Stimulated activated CD8-positive, alpha-beta memory T cell treated with anti-CD3 and anti-CD28 coated beads, Interleukin-12 subunit alpha, Interleukin-12 subunit beta, amount 100 ng/mL, for 24 hours (primary cell): ENCODE data around the gene RANBP6.
A peak's percentile ranks its signal among the peaks of the same experiment; 100 is the strongest.
"Not testable (repeated sequence)": the region's sequence is repeated elsewhere in the genome, so short reads cannot be mapped to it uniquely, and the experiment has no call there.

Experiments used
- DNase-seq: peaks from one replicate; pipeline ENCODE4 v3.0.0-alpha.2; 2020; ENCODE audit errors: extremely low read depth

RANBP6 gene

DNA sequence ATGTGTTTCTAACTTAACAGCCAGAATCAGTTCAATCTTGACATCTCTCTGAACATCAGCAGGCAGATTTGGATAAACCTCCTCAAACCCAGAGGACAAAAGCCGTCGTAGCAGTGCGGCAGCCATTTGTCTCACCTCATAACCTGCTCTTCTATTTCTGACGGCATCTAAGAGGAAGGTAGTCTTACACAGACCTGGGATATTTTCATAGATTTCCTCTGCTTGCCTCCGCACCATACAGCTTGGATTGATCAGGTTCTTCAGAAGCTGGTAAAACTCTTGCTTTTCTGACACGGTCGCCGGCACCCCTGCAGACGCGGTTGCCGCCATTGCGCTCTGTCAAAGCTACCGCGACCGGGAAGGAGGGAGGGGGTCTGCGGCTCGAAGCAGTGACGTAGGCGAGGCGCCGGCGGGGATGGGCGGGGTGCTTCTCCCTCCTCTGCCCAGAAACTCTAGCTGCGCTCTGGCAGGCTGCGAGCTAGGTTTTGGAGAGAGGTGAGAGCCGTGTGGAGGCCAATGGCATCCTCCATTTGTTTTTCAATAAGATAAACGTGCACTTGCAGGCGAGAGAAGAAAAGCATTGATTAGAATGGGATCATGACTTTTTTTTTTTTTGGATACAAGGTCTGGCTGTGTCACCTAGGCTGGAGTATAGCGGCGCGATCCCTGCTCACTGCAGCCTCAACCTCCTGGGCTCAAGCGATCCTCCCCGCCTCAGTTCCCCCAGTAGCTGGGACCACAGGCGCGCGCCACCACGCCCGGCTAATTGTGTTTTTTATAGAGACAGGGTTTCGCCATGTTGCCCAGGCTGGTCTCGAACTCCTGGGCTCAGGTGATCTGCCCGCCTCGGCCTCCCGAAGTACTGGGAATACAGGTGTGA, at the start of gene RANBP6:
Gene RANBP6, minus strand, starts transcription at position 347 of the 880 bp plus-strand sequence. Its CDS starts 17 bp downstream, at position 330.
- DNase-seq, result peak; percentile 78

- DNase-seq, result not testable (repeated sequence)
Measured at GRCh38 chr9:6063146-6063545, 47.7 kb upstream of the RANBP6 start.

DNA sequence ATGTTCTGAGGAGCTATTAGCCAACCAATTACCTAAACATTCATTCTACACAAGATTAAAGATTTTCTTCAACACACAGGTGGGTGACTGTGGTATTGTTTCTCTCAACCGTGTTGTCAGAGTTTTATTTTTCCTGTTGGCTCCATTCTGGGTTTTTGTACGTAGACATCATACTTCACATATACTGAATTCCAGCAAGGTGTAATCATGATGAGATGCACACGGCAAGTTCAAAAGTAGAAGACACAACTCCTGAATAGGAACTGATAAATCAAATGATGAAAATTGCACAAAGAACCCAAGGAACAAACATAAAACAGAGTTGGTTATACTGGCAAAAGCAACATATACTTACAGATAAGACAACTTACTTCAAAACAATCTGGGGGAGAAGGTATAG, 40.2 kb upstream of the RANBP6 start:
- no peak for DNase-seq

DNA sequence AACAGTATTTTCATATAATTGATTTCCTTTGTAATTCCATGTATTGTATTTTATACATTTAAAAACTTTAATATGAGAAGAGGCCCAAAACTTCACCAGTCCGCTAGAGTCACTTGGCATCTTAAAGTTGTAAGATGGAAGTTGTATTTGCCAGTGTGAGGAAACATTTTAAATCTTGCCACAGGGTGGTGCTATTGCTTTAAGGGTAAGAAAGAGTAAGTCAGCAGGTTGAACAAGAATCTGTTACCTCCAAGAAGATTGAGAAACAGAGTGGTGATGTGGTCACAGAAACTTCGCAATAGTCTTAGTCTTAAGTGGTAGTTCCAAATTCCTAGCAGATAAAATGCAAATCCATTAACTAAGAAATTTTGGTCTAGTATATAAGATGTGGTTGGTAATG, 39.8 kb upstream of the RANBP6 start:
- DNase-seq, result no peak

GRCh38 chr9:6054280-6055099, 39.1 kb upstream of the RANBP6 start:
- no peak for DNase-seq

GRCh38 chr9:6052293-6052919, 37.0 kb upstream of the RANBP6 start:
- no peak for DNase-seq

GRCh38 chr9:6051511-6051950, 36.1 kb upstream of the RANBP6 start:
- no peak for DNase-seq

DNA sequence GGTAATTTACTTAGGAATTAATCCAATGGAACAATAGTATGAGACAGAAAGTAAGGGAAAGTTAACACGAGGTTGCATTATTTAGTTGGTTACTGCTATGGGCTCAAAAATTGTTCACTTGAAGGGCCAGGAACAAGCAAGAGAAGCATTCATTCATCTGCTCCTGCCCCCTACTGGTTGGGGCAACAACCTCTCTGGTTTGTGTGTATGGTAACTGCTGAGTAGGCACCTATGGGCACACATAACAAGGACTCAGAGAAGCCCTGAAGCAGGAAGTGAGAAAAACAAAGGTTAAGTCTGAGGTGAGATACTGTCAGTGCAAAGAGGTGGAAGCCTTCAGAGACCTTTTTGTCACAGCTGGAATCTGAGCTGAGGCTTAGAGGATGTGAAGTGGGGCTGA, 34.4 kb upstream of the RANBP6 start:
- DNase-seq, result no peak

- no peak for DNase-seq
Measured at GRCh38 chr9:6048039-6048438, 32.6 kb upstream of the RANBP6 start.

DNA sequence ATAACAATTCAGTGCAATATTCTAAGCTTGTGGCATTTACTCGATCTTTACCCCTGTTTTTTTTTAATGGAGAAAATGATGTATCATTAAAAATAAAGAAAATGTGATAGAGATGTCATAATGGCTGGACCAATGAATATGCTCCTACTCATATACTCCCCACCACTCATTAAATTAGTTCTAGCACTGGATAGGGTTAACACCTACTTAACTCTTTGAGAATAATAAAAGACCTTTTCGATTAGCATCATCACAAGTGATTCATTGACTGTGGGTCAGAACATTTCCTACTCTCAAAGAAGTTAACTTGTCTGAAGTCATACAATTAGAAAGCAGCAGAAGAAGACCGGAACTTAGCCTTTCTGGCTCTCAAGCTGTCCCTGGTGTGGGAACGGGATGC, 31.6 kb upstream of the RANBP6 start:
- DNase-seq, result no peak

DNA sequence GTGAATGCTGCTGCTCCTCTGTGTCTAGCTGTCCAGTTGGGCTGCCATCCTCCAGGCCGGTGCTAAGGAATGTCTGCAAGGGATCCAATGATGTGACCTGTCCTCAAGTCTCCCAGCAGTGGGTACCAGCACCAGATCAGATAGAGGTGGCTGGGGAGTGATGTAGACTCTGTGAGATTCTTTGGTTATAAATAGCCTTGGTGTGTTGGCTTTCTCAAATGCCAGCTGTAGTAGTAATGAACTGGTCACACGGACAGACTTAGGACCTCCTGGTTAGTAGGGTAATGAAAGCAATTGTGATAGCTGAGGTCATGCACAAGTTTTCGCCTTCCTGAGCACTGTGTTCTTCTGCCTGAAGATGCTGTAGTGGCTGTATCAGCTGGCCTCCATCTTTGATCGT, 29.9 kb upstream of the RANBP6 start:
- no peak for DNase-seq

DNA sequence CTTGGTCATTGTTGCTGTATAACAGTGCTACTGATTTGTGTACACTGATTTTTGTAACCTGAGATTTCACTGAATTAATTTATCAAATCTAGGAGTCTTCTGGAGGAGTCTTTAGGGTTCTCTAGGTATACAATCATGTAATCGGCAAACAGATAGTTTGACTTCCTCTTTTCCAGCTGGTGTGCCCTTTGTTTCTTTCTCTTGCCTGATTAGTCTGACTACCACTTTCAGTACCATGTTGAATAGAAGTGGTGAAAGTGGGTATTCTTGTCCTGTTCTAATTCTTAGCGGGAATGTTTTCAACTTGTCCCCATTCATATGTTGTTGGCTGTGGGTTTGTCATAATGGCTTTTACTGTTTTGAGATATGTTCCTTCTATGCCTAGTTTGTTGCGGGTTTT, 24.7 kb upstream of the RANBP6 start:
- DNase-seq, result no peak

DNA sequence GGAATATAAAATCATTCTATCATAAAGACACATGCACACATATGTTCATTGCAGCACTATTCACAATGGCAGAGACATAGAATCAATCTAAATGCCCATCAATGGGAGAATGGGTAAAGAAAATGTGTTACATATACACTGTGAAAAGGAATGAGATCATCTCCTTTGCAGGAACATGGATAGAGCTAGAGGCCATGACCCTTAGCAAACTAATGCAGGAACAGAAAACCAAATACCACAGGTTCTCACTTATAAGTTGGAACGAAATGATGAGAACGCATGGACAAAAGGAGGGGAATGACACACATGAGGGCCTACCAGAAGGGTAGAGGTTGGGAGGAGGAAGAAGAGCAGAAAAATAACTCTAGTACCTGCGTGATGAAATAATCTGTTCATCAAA, 21.0 kb upstream of the RANBP6 start:
- no peak for DNase-seq

DNA sequence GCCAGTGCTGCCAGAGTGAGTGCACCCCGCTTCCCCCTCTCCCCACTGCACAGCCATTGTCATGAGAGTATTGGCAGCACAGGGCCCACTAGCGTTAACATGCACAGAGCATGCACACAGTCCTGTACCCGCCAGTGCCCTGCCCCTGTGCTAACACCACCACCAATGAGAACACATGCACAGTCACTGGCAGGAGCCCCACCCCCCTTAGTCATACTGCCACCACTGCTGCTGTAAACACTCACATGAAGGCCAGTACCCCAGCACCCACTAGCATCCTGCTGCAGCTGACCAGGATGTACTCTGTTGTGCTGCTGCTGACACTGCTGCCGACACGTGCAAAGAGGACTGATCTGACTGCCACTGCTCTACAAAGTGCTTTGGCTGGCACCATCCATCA, 19.5 kb upstream of the RANBP6 start:
- no peak for DNase-seq

DNA sequence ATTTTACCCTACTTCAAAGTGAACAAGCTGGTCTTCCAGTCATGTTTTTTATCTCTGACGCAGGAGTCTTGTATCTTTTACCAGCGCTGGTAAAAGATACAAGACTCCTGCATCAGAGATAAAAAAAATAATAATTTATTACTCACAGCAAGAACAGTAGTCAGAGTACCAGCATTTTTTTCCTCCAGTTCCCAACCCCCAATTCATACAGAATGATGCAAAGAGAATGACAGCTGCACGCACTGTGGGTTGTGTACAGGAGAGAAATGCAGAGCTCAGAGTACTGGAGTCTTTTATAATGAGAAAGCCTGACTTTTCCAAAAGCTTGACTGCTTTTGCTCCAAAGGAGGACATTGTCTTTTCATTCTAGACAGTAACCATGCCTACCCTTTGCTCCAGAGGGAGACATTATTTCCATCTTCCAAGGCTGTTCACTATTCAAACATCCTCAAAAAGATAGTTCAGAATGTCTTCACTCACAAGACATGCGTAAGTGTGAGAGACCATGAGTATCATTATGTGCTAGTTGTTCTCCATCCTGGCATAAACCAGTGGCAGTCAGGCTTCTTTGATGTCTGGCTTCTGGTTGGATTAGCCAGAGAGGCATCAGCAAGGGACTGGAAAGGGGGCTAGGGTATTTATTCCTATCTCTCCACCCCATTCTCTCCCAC, 14.3 kb upstream of the RANBP6 start:
- no peak for DNase-seq

- no peak for DNase-seq
Measured at GRCh38 chr9:6024035-6024554, 8.7 kb upstream of the RANBP6 start.

DNA sequence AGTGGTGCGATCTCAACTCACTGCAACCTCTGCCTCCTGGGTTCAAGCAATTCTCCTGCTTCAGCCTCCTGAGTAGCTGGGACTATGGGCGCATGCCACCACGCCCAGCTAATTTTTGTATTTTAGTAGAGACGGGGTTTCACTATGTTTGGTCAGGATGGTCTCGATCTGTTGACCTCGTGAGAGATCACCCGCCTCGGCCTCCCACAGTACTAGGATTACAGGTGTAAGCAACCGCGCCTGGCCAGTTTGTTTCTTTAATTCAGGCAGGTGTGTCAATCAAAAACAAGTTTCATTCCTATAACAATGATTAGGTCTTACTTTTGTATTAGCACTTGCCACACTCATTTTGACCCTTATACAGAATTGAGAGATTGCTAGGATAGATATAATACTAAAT, 1.6 kb upstream of the RANBP6 start:
- DNase-seq, result not testable (repeated sequence)

- no peak for DNase-seq
Measured at GRCh38 chr9:6014670-6015270, 654 bp downstream of the RANBP6 start.

DNA sequence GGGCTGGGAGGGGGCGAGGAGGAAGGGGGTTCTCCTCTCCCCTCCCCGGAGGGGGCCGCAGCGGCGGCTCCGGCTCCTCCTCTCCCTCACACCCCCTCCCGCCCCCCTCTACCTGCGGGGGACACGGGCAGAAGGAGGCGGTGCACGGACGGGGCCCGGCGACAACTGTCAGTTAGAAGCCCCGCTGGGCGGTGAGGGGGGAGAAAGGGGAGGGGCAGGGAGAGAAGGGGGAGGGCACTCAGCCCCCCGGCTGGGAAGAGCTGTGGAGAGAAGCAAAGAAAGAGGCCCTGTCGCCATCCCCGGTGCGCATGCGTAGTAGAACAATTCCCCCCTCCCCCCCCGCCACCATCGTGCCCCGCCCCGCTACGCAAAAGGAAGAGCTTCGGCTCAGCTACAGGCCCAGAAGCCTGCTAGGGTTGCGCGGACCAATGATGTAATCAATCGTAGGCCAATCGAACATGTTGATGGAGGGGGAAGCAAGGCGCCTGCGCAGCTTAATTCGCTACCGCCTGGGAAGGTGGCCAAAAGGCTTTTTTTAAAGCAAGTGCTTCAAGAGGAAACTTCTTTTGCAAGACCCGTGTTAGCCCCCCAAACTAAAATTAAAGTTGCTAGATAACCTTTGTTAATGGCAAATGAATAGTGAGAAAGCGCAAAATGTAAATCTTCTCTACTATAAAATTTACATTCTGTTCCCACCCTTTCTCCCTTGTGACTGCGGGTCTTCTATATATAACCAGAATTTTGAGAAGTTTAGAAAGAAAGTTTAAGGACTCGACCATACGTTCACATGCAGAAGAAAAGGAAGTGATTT, 7.0 kb downstream of the RANBP6 start:
- peak; percentile 87 for DNase-seq

GRCh38 chr9:6007770-6008168, 7.7 kb downstream of the RANBP6 start:
- peak; percentile 52 for DNase-seq
